ENCODE data around the gene SERPIND1.

- no peak for TF ChIP-seq EZH2 (IDR thresholded peaks at IDR 0.05; ENCODE audit: borderline replicate concordance, low read depth, low read length, poor library complexity, severe bottlenecking)
- TF ChIP-seq CTCF (conservative IDR thresholded peaks at IDR 0.05; ENCODE audit: low read depth, low read length) = no peak
Measured at GRCh38 chr22:20819471-20819870, 45.6 kb downstream of the SERPIND1 start.
